Measurements from ENCODE around the gene ATP13A4. TPM values are rescaled to one million over a fixed set of nuclear protein-coding genes. Genes with fewer than 3 reads are reported as not detected.

ATP13A4 gene
- total RNA-seq, 3 donors from 2014 or later (not counting 1 experiment from before 2014, with no cell fraction given) = 1.3 to 3.9 (median 3.6) TPM

GRCh38 chr3:193488741-193489140 lies 66.0 kb downstream of the ATP13A4 start:
- Mint-ChIP-seq H3K27ac (no peak overlapping the region), H3K4me3 (no peak overlapping the region), H3K4me1 (no peaks in the 10 kb centered on the region), H3K36me3 (no peaks in the 10 kb centered on the region), H3K27me3 (ENCODE audit: low read depth in 2 of 2) (peaks cover 0 to 9% of the 10 kb centered on the region in 2 donors), H3K9me3 (peaks cover 0 to 2% of the 10 kb centered on the region in 2 donors)
- no peaks in the 10 kb centered on the region for H3K27me3 ChIP-seq (ENCODE audit: control insufficient read depth, insufficient read depth, low read length)
- ATAC-seq (no peak), DNase-seq (no peak)
- intact Hi-C loops (cut with micrococcal nuclease) = no loop called here
- TF ChIP-seq, protein P1, sequence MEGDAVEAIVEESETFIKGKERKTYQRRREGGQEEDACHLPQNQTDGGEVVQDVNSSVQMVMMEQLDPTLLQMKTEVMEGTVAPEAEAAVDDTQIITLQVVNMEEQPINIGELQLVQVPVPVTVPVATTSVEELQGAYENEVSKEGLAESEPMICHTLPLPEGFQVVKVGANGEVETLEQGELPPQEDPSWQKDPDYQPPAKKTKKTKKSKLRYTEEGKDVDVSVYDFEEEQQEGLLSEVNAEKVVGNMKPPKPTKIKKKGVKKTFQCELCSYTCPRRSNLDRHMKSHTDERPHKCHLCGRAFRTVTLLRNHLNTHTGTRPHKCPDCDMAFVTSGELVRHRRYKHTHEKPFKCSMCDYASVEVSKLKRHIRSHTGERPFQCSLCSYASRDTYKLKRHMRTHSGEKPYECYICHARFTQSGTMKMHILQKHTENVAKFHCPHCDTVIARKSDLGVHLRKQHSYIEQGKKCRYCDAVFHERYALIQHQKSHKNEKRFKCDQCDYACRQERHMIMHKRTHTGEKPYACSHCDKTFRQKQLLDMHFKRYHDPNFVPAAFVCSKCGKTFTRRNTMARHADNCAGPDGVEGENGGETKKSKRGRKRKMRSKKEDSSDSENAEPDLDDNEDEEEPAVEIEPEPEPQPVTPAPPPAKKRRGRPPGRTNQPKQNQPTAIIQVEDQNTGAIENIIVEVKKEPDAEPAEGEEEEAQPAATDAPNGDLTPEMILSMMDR (IDR thresholded peaks at IDR 0.05) = no peak
- H3K36me3 ChIP-seq (ENCODE audit: control insufficient read depth, insufficient read depth, low read length) = no peaks in the 10 kb centered on the region
- H3K4me1 ChIP-seq (ENCODE audit: control insufficient read depth, insufficient read depth, low read length) = no peaks in the 10 kb centered on the region
- H3K4me3 ChIP-seq (ENCODE audit: low read length) = no peak overlapping the region
- no peaks in the 10 kb centered on the region for H3K9me3 ChIP-seq (ENCODE audit: control insufficient read depth, insufficient read depth, low read length)
- WGBS (ENCODE audit: insufficient coverage) = 92% methylated on average over 5 of the region's 5 CpGs
- H3K27ac ChIP-seq (ENCODE audit: low read length) = no peak overlapping the region

GRCh38 chr3:193483988-193484539 lies 70.6 kb downstream of the ATP13A4 start:
- ATAC-seq (no peak), DNase-seq (no peak)
- Histone ChIP-seq H3K4me3 (ENCODE audit: low read length) (no peak overlapping the region), H3K36me3 (ENCODE audit: control insufficient read depth, insufficient read depth, low read length) (no peaks in the 10 kb centered on the region), H3K4me1 (ENCODE audit: control insufficient read depth, insufficient read depth, low read length) (no peaks in the 10 kb centered on the region), H3K27me3 (ENCODE audit: control insufficient read depth, insufficient read depth, low read length) (no peaks in the 10 kb centered on the region), H3K27ac (ENCODE audit: low read length) (no peak overlapping the region), H3K9me3 (ENCODE audit: control insufficient read depth, insufficient read depth, low read length) (no peaks in the 10 kb centered on the region)
- intact Hi-C loops (cut with micrococcal nuclease) = no loop called here
- no peaks in the 10 kb centered on the region for H3K36me3 Mint-ChIP-seq
- H3K27me3 Mint-ChIP-seq (ENCODE audit: low read depth in 2 of 2) = peaks cover 0 to 9% of the 10 kb centered on the region in 2 donors
- H3K9me3 Mint-ChIP-seq = peaks cover 0 to 2% of the 10 kb centered on the region in 2 donors
- H3K4me1 Mint-ChIP-seq = no peaks in the 10 kb centered on the region
- TF ChIP-seq, protein P1 (IDR thresholded peaks at IDR 0.05) = no peak
- no peak overlapping the region for H3K4me3 Mint-ChIP-seq
- no CpG with 5 or more reads among the region's 1 CpG for WGBS (ENCODE audit: insufficient coverage)
- no peak overlapping the region for H3K27ac Mint-ChIP-seq

- H3K9me3 Mint-ChIP-seq = peaks cover 0 to 2% of the 10 kb centered on the region in 2 donors
- Histone ChIP-seq H3K4me3 (ENCODE audit: low read length) (no peak overlapping the region), H3K9me3 (ENCODE audit: control insufficient read depth, insufficient read depth, low read length) (no peaks in the 10 kb centered on the region), H3K4me1 (ENCODE audit: control insufficient read depth, insufficient read depth, low read length) (no peaks in the 10 kb centered on the region), H3K27me3 (ENCODE audit: control insufficient read depth, insufficient read depth, low read length) (no peaks in the 10 kb centered on the region), H3K36me3 (ENCODE audit: control insufficient read depth, insufficient read depth, low read length) (no peaks in the 10 kb centered on the region), H3K27ac (ENCODE audit: low read length) (no peak overlapping the region)
- TF ChIP-seq, protein P1 (IDR thresholded peaks at IDR 0.05) = no peak
- DNase-seq (no peak), ATAC-seq (no peak)
- 100% methylated on average over 1 of the region's 1 CpG for WGBS (ENCODE audit: insufficient coverage)
- H3K36me3 Mint-ChIP-seq = no peaks in the 10 kb centered on the region
- H3K4me1 Mint-ChIP-seq = no peaks in the 10 kb centered on the region
- no peak overlapping the region for H3K27ac Mint-ChIP-seq
- peaks cover 5 to 13% of the 10 kb centered on the region in 2 donors for H3K27me3 Mint-ChIP-seq (ENCODE audit: low read depth in 2 of 2)
- intact Hi-C loops (cut with micrococcal nuclease) = no loop called here
- no peak overlapping the region for H3K4me3 Mint-ChIP-seq
Observed at GRCh38 chr3:193481436-193481835, 73.3 kb downstream of the ATP13A4 start.

DNA sequence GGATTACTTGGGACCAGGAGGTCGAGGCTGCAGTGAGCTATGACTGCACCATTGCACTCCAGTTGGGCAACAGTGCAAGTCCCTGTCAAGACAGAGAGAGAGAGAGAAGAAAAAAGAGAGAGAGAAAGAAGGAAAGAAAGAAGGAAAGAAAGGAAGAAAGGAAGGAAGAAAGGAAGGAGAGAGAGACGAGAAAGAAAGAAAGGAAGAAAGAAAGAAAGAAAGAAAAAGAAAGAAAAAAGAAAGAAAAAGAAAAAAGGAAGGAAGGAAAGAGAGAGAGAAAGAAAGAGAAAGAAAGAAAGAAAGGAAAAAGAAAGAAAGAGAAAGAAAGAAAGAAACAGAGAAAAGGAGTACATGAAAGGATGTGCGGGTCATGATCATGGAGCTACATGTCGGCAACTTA lies 80.2 kb downstream of the ATP13A4 start:
- H3K4me3 Mint-ChIP-seq = no peak overlapping the region
- Histone ChIP-seq H3K4me3 (ENCODE audit: low read length) (no peak overlapping the region), H3K36me3 (ENCODE audit: control insufficient read depth, insufficient read depth, low read length) (no peaks in the 10 kb centered on the region), H3K4me1 (ENCODE audit: control insufficient read depth, insufficient read depth, low read length) (no peaks in the 10 kb centered on the region), H3K9me3 (ENCODE audit: control insufficient read depth, insufficient read depth, low read length) (no peaks in the 10 kb centered on the region), H3K27ac (ENCODE audit: low read length) (no peak overlapping the region), H3K27me3 (ENCODE audit: control insufficient read depth, insufficient read depth, low read length) (no peaks in the 10 kb centered on the region)
- intact Hi-C loops (cut with micrococcal nuclease) = no loop called here
- TF ChIP-seq, protein P1 (IDR thresholded peaks at IDR 0.05) = no peak
- ATAC-seq = no peak
- no peak overlapping the region for H3K27ac Mint-ChIP-seq
- DNase-seq = no peak
- 88% methylated on average over 4 of the region's 4 CpGs for WGBS (ENCODE audit: insufficient coverage)
- peaks cover 0 to 2% of the 10 kb centered on the region in 2 donors for H3K9me3 Mint-ChIP-seq
- H3K27me3 Mint-ChIP-seq (ENCODE audit: low read depth in 2 of 2) = peaks cover 7 to 9% of the 10 kb centered on the region in 2 donors
- H3K36me3 Mint-ChIP-seq = no peaks in the 10 kb centered on the region
- H3K4me1 Mint-ChIP-seq = no peaks in the 10 kb centered on the region

All from natural killer cell (primary cell).